Spleen (tissue), 11 donors: ENCODE data around the gene ASF1B. TPM values are rescaled to one million over a fixed set of nuclear protein-coding genes. Genes with fewer than 3 reads are reported as not detected.
A peak's percentile ranks its signal among the peaks of the same experiment; 100 is the strongest.

ENCODE experiments used
- DNase-seq: peaks from one replicate; pipeline ENCODE4 v3.0.0-alpha.2; 2020
- H3K27ac ChIP-seq, 8 donors: fragments of 200-600 bp; sonication (generic) in 7 of 8; 1 replicate in 4 of 8; 2 replicates in 4 of 8; pipeline versions ENCODE4 v1.5.0 to v1.8.0; 2016 to 2021; ENCODE audit warnings: inconsistent platforms in 4 of 8, mild to moderate bottlenecking in 4 of 8, moderate library complexity in 1 of 8
- H3K27me3 ChIP-seq, 7 donors: fragments of 200-600 bp; sonication (generic) in 6 of 7; replicated peaks in 1 of 7; 1 replicate in 4 of 7; 2 replicates in 3 of 7; pipeline versions ENCODE4 v1.5.0 to v1.8.0; 2016 to 2021; ENCODE audit warnings: inconsistent platforms in 3 of 7, mild to moderate bottlenecking in 1 of 7
- H3K36me3 ChIP-seq, 6 donors: fragments of 200-600 bp; sonication (generic) in 5 of 6; 1 replicate in 4 of 6; 2 replicates in 2 of 6; pipeline versions ENCODE4 v1.5.0 to v1.8.0; 2016 to 2021; ENCODE audit warnings: inconsistent platforms in 2 of 6
- H3K4me1 ChIP-seq, 6 donors: fragments of 200-600 bp; sonication (generic) in 5 of 6; 1 replicate in 3 of 6; 2 replicates in 3 of 6; pipeline versions ENCODE4 v1.5.0 to v1.8.0; 2016 to 2021; ENCODE audit warnings: inconsistent platforms in 3 of 6
- H3K4me3 ChIP-seq, 8 donors: fragments of 200-600 bp; sonication (generic) in 7 of 8; 1 replicate in 4 of 8; 2 replicates in 4 of 8; pipeline versions ENCODE4 v1.5.0 to v1.8.0; 2016 to 2021; ENCODE audit warnings: inconsistent platforms in 4 of 8, mild to moderate bottlenecking in 4 of 8, moderate library complexity in 2 of 8
- H3K9me3 ChIP-seq, 8 donors: fragments of 200-600 bp; sonication (generic) in 7 of 8; 1 replicate in 4 of 8; 2 replicates in 4 of 8; pipeline versions ENCODE4 v1.5.0 to v1.8.0; 2016 to 2021; ENCODE audit warnings: inconsistent platforms in 4 of 8
- CTCF ChIP-seq, 11 experiments: fragments of 200-600 bp in 7 of 11; fragments of 450-650 bp in 4 of 11; sonication (generic) in 4 of 11; IDR thresholded peaks in 8 of 11; conservative IDR thresholded peaks in 3 of 11; 1 replicate in 7 of 11; 2 replicates in 4 of 11; pipeline versions ENCODE4 v1.4.0 to v1.8.0; 2016 to 2021; ENCODE audit warnings: antibody characterized with exemption in 11 of 11, inconsistent platforms in 4 of 11, mild to moderate bottlenecking in 1 of 11
- POLR2A ChIP-seq, 3 donors: fragments of 450-650 bp; IDR thresholded peaks; one replicate each; pipeline ENCODE4 v1.5.1; 2017; ENCODE audit warnings: antibody characterized with exemption in 3 of 3, mild to moderate bottlenecking in 1 of 3
- POLR2AphosphoS5 ChIP-seq, 3 donors: sonication (generic); formaldehyde crosslinking; IDR thresholded peaks; one replicate each; pipeline ENCODE4 v1.5.1; 2017; ENCODE audit warnings: antibody characterized with exemption in 3 of 3
- WGBS, 5 donors: extraction: QIAGEN DNeasy Blood & Tissue Kit in 3 of 5; methylation state at CpG; one replicate each; pipeline versions ENCODE4 v1.1.5 to v1.1.7; 2013 to 2018; 5-methylcytosine and 5-hydroxymethylcytosine counted together
- intact Hi-C: fragments of 100-400 bp; cut with DNase I; formaldehyde crosslinking; loops from one replicate; pipeline ENCODE4 v1.15.0; 2023; ENCODE audit warnings: low total_unique reads
- polyA plus RNA-seq, 3 donors: library from polyadenylated mRNA; stranded (reverse); fragments of 200-250 nt; gene quantifications; one replicate each; pipeline ENCODE4 v1.2.1, GENCODE V29; 2013
- total RNA-seq, 7 donors: library from RNA; depleted of rRNA in 3 of 7; stranded (reverse); fragments of >200 nt in 3 of 7; fragmentation: NEBNext Ultra II Directional in 4 of 7; extraction: Animal tissue kit (Norgen Biotek cat#: 25700) in 4 of 7; gene quantifications; one replicate each; pipeline versions ENCODE4 v1.1.0 to v1.2.1, GENCODE V29; 2016 to 2021
- donor health status: healthy with polysubstance abuse.
- donor health status: DM: no; HTN: no; CAD: no; lungs with moderate emphysema.
- donor health status: DM: no; HTN: no; CAD: no.
- donor health status: Bipolar disorder and iron deficiency.
- donor health status: healthy.
- donor health status: DM: no; HTN: no; CAD: no.
- donor health status: DM: yes; HTN: yes; CAD: no.

The ASF1B gene
- total and polyA plus RNA-seq, 10 donors = 3.8 to 24.8 (median 8.6) TPM

GRCh38 chr19:14149509-14149994 is 13.2 kb upstream of the ASF1B start:
- H3K4me3 ChIP-seq = peak overlapping the region in 5 of 8 donors; percentile 12 to 46 (median 13)

GRCh38 chr19:14148751-14149410 is 12.5 kb upstream of the ASF1B start:
- H3K27ac ChIP-seq = peak overlapping the region; percentile 61 to 88 (median 78)
- intact Hi-C loops = no loop called here
- WGBS, 5 donors = 60 to 72% (median 68%) methylated on average over 10 to 13 of the region's 13 CpGs
- peak overlapping the region in 1 of 8 donors; percentile 46 for H3K4me3 ChIP-seq
- H3K36me3 ChIP-seq = peaks cover 0 to 22% (median 0%) of the 10 kb centered on the region in 6 donors
- DNase-seq = no peak
- TF ChIP-seq POLR2AphosphoS5 (IDR thresholded peaks at IDR 0.05) (no peak), CTCF (IDR thresholded peaks at IDR 0.05 in 8 of 11, conservative IDR thresholded peaks at IDR 0.05 in 3 of 11) (no peak), POLR2A (IDR thresholded peaks at IDR 0.05) (no peak)
- H3K9me3 ChIP-seq = no peaks in the 10 kb centered on the region
- peaks cover 23 to 58% (median 39%) of the 10 kb centered on the region in 6 donors for H3K4me1 ChIP-seq
- no peaks in the 10 kb centered on the region for H3K27me3 ChIP-seq

More at GRCh38 chr19:14149509-14149994, 13.2 kb upstream of the ASF1B start:
- Histone ChIP-seq H3K36me3 (peaks cover 0 to 22% (median 0%) of the 10 kb centered on the region in 6 donors), H3K27ac (peak overlapping the region; percentile 61 to 88 (median 78)), H3K4me1 (peaks cover 23 to 58% (median 39%) of the 10 kb centered on the region in 6 donors), H3K9me3 (no peaks in the 10 kb centered on the region), H3K27me3 (no peaks in the 10 kb centered on the region)
- TF ChIP-seq POLR2A (IDR thresholded peaks at IDR 0.05) (no peak), CTCF (IDR thresholded peaks at IDR 0.05 in 8 of 11, conservative IDR thresholded peaks at IDR 0.05 in 3 of 11) (no peak), POLR2AphosphoS5 (IDR thresholded peaks at IDR 0.05) (peak in 2 of 3 donors; percentile 29 to 41)
- intact Hi-C loops = no loop called here
- WGBS, 5 donors = 3 to 12% (median 3%) methylated on average over 21 of the region's 21 CpGs
- DNase-seq = peak; percentile 87

GRCh38 chr19:14147797-14148605 is 11.6 kb upstream of the ASF1B start:
- H3K4me1 ChIP-seq = peaks cover 23 to 58% (median 39%) of the 10 kb centered on the region in 6 donors
- DNase-seq = peak; percentile 88
- peak overlapping the region in 1 of 8 donors; percentile 6 for H3K4me3 ChIP-seq
- whole genome bisulfite sequencing, 5 donors = 37 to 48% (median 46%) methylated on average over 18 to 20 of the region's 20 CpGs
- TF ChIP-seq POLR2A (IDR thresholded peaks at IDR 0.05) = no peak
- peak; percentile 38 to 84 (median 76) for TF ChIP-seq CTCF (IDR thresholded peaks at IDR 0.05 in 8 of 11, conservative IDR thresholded peaks at IDR 0.05 in 3 of 11)
- TF ChIP-seq POLR2AphosphoS5 (IDR thresholded peaks at IDR 0.05) = peak in 2 of 3 donors; percentile 47 to 59
- intact Hi-C loops = no loop called here
- H3K36me3 ChIP-seq = peaks cover 0 to 21% (median 0%) of the 10 kb centered on the region in 6 donors
- peak overlapping the region; percentile 15 to 88 (median 78) for H3K27ac ChIP-seq
- no peaks in the 10 kb centered on the region for H3K27me3 ChIP-seq
- no peaks in the 10 kb centered on the region for H3K9me3 ChIP-seq
